Stimulated activated CD8-positive, alpha-beta memory T cell treated with anti-CD3 and anti-CD28 coated beads, Interleukin-2, amount 100 ng/mL, for 48 hours (primary cell): ENCODE data around the gene DAG1.
A peak's percentile ranks its signal among the peaks of the same experiment; 100 is the strongest.

Experiments used
- DNase-seq, 2 donors: peaks; one replicate each; pipeline ENCODE4 v3.0.0-alpha.2; 2020; ENCODE audit warnings: low read depth in 2 of 2

The DAG1 gene

GRCh38 chr3:49469936-49470713 lies at the start of gene DAG1:
TSS of gene DAG1 (plus strand) at chr3:49470267. CDS start at chr3:49510535, 40,268 bp downstream.
- peak; percentile 95 to 97 for DNase-seq

- no peak for DNase-seq
Observed at GRCh38 chr3:49421890-49422378, 48.1 kb upstream of the DAG1 start.

GRCh38 chr3:49422379-49423248 lies 47.5 kb upstream of the DAG1 start, which contains the start of gene AMT:
TSS of gene AMT (minus strand) at chr3:49422473. CDS start at chr3:49422450, 23 bp downstream.
- DNase-seq = no peak

- DNase-seq = no peak
Observed at GRCh38 chr3:49424816-49425215, 45.3 kb upstream of the DAG1 start.

DNA sequence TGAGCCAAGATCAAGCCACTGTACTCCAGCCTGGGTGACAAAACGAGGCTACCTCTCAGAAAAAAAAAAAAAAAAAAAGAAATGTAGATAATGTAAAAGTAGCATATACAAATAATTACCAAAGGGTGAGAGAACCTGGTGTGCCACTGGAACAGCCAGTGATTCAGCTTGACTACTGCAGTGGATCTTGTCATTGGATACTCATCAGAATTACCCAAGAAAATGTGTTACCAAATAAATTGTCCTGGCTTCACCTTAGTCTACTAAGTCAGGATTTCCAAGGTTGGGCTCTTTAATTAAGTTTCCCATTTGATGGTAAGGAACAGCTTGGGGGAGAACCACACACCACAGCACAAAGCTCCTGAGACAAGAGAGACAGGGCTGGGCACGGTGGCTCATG lies 42.5 kb upstream of the DAG1 start:
- no peak for DNase-seq

- DNase-seq = no peak
Observed at GRCh38 chr3:49428752-49429080, 41.4 kb upstream of the DAG1 start.

GRCh38 chr3:49434731-49435130 lies 35.3 kb upstream of the DAG1 start:
- DNase-seq = no peak

GRCh38 chr3:49445391-49445790 lies 24.7 kb upstream of the DAG1 start:
- no peak for DNase-seq

DNA sequence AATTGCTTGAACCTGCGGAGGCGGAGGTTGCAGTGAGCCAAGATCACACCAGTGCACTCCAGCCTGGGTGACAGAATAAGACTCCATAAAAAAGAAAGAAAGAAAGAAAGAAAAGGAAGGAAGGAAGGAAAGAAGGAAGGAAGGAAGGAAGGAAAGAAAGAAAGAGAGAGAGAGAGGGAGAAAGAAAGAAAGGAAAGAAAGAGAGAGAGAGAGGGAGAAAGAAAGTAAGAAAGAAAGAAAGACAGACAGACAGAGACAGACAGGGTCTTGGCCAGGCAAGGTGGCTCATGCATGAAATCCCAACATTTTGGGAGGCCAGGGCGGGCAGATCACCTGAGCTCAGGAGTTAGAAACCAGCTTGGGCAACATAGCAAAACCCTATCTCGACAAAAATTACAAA lies 16.4 kb upstream of the DAG1 start:
- DNase-seq = no peak

DNA sequence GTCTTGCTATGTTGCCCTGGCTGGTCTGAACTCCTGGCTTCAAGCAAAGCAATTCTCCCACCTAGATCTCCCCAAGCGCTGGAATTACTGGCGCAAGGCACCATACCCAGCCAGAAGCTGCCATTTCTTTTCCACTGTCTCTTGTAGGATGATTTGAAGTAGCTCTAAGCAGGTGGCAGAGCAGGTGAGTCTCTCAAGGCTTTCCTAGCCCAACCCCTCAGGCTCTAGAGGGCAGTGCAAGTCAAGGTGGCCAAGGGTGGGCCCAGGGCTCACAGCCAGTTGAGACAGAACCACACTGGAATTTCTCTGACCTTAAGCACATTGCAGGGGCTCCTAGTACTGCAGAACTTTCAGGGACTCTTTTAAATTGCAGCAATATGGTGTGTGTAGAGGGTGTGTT lies 15.6 kb upstream of the DAG1 start:
- no peak for DNase-seq

GRCh38 chr3:49454898-49455681 lies 15.0 kb upstream of the DAG1 start:
- no peak for DNase-seq

DNA sequence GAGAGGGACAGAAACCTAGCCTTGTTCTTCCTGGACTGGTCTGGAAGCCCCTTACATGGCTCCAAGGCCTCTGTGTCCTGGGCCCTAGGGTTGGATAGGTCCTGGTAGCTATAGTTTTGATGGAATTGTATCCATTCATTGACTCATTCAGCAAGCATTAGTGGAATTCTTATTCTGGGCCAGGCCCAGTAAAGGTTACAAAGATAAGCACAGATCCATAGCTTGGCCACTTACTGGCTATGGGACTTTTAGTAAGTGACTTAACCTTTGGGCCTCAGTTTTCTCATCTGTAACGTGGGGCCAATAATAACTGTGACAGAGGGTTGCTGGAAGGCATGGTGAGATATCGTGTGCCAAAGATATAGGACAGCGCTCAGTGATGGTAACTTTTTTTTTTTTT lies 13.6 kb upstream of the DAG1 start:
- no peak for DNase-seq

DNA sequence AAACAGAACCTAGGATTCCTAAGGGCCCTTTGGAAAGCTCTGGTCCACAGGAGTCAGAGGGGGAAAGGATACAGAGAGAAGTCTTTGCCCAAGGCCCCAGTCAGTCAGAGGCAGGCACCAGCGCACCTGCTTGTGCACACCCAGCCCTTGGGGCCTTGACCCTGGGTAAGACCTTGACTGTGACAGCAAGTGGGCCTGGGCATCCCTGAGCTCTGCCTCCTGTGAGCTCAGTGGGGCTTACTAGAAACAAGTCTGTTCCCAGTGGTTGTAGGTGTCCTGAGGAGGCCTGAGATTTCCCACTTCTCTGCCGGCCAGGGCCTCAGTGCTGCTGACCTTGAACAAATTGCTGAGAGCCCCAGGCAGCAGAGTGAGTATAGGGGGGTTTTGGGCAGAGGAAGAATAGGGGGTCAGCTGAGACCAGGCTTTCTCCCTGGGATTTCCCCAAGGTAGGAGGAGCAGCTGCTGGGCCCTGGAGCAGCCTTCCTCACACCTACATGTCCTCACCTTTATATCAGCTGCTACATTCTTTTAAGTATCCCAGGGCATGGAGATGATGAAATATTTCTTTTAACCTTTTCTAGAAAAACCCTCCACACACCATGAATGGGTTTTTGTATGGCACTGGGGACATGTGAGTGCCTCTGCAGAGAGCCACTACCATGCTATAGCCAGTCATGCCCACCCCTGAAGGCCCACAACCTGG lies 9.7 kb upstream of the DAG1 start:
- DNase-seq = no peak

DNA sequence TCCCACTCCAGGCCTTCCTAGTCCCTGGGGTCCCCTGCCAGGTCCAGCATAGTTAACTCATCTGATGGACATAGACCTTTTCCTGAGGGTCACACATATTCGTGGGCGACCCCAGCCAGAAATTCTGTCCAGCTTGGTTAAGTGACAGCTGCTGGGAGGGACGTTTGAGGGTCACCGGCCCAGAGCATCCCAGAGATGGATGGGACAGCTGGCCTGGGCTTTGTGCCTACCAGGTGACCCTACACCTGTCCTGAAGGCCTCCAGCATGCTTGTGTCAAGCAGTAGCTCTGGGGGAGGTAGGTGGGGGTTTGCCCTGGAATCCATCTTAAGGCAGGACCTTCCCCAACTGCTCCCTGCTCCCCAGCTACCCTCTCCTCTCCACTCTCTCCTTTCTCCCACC lies 9.1 kb upstream of the DAG1 start:
- no peak for DNase-seq

GRCh38 chr3:49461443-49462171 lies 8.5 kb upstream of the DAG1 start:
- no peak for DNase-seq

DNA sequence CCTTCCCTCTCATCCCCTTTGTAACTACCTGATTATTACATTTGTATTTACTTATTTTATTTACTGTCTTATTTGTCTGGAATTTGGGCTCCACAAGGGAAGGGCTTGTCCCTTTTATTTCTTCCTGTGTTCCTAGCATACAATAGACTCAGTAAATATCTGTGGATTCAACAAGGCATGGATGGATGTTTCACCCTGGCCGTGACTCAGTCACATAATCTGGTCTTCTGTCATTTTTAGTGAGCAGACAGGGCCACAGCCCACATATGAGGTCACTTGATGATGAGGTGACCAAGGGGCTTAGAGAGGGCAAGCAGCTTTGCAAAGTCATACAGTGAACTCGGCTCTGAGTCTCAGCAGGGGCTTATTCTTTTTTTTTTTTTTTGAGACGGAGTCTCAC lies 7.8 kb upstream of the DAG1 start:
- no peak for DNase-seq

- no peak for DNase-seq
Observed at GRCh38 chr3:49465270-49466034, 4.6 kb upstream of the DAG1 start.

DNA sequence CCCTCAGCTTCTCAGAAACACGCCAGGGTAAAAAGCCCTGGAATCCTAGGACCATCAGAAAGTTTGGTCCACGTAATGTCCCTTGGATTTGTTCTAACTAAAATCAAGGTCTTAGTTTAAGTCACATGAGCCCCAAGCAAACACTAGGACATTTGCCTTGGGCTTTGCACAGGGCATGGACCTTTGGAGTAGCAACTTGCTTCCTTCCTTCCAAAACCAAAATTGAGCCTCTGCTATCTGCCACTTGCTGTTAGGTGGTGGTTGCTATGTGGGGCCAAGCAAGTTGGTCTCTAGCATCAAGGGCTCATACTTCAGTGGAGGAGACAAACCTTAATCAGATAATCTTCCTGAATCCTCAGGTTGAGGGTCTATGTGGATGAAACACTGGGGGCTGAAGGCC lies 4.0 kb upstream of the DAG1 start:
- DNase-seq = no peak

- DNase-seq = no peak
Observed at GRCh38 chr3:49469037-49469935, 781 bp upstream of the DAG1 start.
